Measurements from ENCODE around the gene SEPHS1.

- TF ChIP-seq EP300 (IDR thresholded peaks at IDR 0.05; ENCODE audit: borderline replicate concordance in 1 of 2, low read depth in 1 of 2, low read length in 1 of 2), result no peak
- TF ChIP-seq RAD21 (IDR thresholded peaks at IDR 0.05; ENCODE audit: low read length), result no peak
- TF ChIP-seq, protein P1, sequence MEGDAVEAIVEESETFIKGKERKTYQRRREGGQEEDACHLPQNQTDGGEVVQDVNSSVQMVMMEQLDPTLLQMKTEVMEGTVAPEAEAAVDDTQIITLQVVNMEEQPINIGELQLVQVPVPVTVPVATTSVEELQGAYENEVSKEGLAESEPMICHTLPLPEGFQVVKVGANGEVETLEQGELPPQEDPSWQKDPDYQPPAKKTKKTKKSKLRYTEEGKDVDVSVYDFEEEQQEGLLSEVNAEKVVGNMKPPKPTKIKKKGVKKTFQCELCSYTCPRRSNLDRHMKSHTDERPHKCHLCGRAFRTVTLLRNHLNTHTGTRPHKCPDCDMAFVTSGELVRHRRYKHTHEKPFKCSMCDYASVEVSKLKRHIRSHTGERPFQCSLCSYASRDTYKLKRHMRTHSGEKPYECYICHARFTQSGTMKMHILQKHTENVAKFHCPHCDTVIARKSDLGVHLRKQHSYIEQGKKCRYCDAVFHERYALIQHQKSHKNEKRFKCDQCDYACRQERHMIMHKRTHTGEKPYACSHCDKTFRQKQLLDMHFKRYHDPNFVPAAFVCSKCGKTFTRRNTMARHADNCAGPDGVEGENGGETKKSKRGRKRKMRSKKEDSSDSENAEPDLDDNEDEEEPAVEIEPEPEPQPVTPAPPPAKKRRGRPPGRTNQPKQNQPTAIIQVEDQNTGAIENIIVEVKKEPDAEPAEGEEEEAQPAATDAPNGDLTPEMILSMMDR (IDR thresholded peaks at IDR 0.05), result no peak
- TF ChIP-seq, protein P2, sequence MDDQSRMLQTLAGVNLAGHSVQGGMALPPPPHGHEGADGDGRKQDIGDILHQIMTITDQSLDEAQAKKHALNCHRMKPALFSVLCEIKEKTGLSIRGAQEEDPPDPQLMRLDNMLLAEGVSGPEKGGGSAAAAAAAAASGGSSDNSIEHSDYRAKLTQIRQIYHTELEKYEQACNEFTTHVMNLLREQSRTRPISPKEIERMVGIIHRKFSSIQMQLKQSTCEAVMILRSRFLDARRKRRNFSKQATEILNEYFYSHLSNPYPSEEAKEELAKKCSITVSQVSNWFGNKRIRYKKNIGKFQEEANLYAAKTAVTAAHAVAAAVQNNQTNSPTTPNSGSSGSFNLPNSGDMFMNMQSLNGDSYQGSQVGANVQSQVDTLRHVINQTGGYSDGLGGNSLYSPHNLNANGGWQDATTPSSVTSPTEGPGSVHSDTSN (IDR thresholded peaks at IDR 0.05), result no peak
- TF ChIP-seq TAF1 (IDR thresholded peaks at IDR 0.05; ENCODE audit: borderline replicate concordance, low read depth, low read length), result no peak
- TF ChIP-seq REST (IDR thresholded peaks at IDR 0.05; ENCODE audit: low read depth, low read length), result no peak
- no peak for TF ChIP-seq NRF1 (IDR thresholded peaks at IDR 0.05; ENCODE audit: low read depth, low read length)
- no peak for TF ChIP-seq ZBTB33 (IDR thresholded peaks at IDR 0.05; ENCODE audit: borderline replicate concordance, low read depth)
- TF ChIP-seq POLR2AphosphoS5 (IDR thresholded peaks at IDR 0.05; ENCODE audit: low read depth, low read length), result no peak
Measured at GRCh38 chr10:13376746-13377145, 28.7 kb upstream of the SEPHS1 start.

Measured in SK-N-SH (cell line).